Fibroblast of gingiva (primary cell): ENCODE data around the gene MRC2.

Experiments
- DNase-seq: peaks from one replicate; pipeline ENCODE4 v3.0.0-alpha.2; 2011; ENCODE audit warnings: low read depth

MRC2 gene

DNA sequence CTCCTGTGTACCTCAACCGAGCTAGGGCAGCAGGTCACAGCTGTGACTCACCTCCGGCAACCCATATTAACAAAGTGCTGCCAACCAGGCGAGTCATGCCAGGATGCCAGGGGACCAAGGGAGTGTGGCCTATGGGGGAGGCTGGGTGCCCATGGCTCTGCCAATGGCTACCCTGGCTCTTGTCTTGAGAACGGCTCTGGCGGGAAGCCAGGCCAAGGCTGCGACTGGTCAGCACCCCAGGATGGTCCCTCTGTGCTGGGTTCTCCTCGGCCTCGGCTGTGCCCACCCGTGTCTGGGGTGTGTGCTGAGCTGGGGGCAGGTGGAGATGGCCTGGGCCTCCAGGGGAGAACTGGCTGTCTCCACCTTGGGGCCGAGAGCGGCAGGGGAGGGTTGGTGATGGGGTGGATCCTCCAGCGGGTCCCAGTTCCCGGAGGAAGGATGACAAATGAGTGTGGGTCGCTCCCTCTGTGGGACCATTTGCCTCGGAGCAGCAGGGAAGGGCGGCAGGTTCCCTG is 75.8 kb downstream of the MRC2 start:
- DNase-seq, result no peak

GRCh38 chr17:62703776-62704380 is 76.4 kb downstream of the MRC2 start:
- peak; percentile 36 for DNase-seq

GRCh38 chr17:62704381-62704971 is 77.0 kb downstream of the MRC2 start:
- peak; percentile 64 for DNase-seq

DNA sequence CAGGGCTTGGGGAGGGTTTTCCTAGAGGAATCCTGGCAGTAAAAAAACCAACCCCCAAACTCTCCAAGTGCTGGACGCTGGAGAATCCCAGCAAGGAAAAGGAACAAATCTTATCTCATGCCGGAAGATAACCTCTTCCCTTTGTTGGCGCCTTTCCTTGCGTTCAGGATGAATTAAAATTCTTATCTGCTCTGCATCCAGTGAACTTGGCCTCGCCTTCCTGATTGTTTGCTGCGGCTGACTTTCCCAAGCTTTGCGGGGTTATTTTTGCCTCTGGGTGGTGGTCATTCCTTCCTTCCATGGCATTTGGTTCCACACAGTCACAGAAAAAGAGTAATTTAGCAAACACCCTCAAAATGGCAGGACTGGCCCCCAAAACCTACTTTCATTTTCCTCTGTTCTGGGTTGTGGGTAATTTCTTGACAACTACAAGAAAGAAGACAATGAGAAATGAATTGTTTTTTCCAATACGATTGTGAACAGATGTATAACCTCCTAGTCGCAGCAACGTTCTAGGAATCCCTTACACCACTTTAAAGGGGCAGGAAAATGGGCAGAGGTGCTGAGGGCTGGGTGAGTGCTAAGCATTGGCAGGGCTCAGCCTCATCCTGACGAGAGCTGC is 77.8 kb downstream of the MRC2 start:
- no peak for DNase-seq

GRCh38 chr17:62705778-62706597 is 78.5 kb downstream of the MRC2 start:
- no peak for DNase-seq

DNA sequence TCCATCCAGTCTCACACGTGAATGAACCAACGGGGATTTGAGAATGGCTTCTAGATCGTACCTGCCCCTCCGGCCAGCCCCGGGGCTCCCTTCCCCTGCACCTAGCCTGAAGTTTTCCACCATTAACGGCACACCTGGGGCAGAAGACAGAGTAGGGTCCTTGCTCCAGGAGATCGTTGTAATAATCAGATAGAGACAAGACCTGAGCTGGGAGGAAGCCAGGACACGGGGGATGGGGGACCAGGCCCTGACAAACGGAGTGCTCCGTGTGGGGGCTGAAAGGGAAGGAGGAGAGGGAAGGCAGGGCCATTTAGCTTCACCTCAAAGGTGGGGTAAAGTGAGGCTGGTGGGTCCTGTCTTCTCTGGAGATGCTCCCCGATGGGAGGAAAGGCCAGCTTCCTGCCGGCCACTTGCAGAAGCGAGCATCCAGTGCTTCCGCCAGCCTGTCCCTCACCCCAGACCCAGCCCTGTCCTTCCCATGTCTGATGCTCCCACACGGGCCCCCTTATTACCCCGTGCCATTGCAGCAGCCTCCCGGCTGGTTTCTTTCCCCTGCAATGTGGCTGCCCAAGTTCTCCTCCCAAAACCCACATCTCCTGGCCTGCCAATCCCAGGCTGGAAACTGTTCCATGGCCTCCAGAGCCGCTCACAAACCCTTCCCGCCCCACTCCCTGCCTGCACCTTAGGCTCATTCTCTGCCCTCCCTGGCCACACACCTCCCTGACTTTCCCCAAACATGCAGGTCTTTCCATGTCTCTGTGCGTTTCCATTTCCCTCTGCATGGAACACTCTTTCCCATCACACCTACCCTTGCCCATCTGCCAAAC is 79.3 kb downstream of the MRC2 start:
- DNase-seq, result no peak

GRCh38 chr17:62707425-62707739 is 79.9 kb downstream of the MRC2 start:
- DNase-seq, result no peak

DNA sequence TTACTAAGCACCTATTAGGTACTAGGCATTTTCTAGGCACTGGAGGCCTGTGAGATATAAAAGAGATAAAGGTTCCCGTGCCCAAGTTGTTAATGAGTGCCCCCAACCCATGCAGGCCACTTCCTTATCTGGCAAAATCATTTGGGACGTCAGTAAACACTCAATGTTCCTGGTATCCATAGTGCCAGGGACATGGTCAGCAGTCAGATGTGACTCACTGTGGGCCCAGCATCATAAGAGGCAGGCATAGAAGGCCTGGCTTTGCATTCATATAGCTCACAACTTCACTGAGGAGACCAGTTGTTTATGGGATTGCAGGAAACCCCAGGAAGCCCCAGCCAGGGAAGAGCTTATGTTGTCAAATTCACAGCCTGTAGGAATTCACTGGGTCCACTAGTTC is 81.1 kb downstream of the MRC2 start:
- DNase-seq, result no peak

DNA sequence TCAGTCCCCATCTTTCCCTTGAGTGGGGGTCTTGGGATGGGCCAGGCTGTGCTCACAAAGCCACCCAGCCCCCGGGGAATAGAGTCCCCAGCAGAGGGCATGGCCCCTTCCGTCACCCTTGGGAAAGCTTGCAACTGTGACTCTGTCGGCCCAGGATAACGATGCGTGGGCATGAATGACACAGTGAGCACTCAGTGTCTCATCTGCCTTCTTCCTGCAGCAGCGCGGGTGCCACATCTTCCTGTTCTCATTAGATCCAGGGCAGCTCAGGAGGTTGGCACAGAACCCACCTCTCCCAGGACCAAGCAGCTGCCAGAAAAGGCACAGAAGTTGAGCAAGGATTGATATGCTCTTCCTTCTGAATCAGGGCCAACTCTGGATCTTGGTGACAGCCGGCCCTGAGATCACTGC is 84.7 kb downstream of the MRC2 start:
- no peak for DNase-seq

DNA sequence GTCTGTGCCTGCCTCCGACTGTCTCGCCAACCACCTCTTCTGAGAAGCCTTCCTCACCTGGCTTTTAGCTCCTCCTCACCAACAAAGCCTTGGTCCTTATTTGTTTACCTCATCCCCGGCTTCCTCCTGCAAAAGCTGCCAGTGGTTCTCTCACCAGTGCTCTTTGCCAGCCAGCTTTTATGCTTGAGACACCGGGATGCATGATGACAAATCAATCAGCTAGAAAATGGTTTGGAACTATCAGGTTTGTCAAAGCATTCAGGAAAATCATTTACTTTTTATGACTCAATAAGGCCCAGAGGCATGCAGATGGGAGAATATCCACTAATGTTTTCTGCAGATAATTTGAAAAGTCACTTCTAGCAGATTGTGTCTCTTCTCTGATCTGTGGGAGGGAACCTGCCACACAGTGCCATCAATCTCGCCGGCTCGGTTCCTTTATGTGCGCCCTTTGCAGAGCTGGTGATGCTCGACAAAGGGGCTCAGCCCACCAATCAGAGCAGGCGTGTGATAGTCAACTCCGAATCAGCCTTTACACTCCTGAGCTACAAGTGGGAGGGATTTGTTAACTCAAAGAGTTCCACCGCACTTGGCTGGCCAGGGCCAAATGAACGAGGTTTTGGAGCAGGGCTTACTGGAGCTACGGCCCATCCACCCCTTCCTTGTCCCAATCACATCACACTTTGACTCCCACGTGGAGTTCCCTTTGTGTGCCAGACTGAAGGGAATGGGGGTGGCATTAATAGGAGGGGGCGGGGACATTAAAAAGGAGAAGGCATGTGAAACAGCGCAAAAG is 85.8 kb downstream of the MRC2 start:
- no peak for DNase-seq

- DNase-seq, result no peak
Measured at GRCh38 chr17:62714016-62714777, 86.7 kb downstream of the MRC2 start.

- DNase-seq, result no peak
Measured at GRCh38 chr17:62715882-62716390, 88.5 kb downstream of the MRC2 start.

DNA sequence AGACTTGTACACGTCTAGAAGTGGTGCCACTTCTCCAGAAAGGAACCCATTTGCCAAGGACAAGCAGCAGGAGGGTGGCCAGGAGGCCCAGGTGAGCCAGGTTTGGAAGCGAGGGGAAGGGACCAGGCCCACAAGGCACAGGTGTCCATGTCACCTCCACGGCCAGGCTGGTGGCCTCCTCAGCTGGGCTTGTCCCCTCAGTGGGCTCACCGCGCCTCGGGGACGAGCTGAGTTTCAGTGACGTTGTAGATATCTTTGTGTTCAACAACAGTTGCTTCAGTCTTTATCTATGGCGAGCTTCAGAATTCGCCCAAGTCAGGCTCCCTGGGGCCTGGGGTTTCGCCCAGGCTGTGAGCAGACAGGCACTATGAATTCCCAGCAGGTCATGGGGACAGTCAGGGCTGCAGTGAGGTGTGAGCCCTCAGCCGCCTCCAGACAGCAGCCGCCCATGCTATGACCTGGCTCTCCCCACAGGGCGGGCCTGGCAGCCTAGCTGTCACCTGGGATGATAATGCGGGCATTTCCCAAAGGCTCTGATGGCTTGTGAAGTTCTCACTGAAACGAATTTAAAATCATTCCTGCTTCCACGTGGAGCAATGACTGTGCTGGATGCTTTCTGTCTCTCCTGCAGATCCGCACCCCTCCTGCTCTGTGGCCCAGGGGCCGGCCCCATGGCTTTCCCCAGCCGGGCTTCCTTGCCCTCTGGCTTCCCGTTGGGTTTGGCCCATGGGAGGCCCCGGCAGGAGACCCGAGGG is 89.5 kb downstream of the MRC2 start:
- no peak for DNase-seq

DNA sequence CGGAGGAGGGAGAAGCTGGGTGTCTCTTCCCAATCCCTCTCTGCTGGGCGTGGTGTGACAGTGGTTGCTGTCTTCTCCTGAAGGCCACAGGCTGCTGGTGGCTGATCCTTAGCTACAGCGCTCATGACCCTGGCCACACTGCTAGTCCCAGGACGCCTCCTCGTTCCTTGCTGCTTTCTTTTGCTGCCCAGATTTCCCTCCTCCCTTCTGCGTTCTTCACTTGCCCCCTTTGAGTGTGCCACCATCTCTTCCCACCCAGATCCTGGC is 90.1 kb downstream of the MRC2 start:
- DNase-seq, result no peak

- no peak for DNase-seq
Measured at GRCh38 chr17:62717889-62718288, 90.4 kb downstream of the MRC2 start.

GRCh38 chr17:62718429-62718828 is 91.0 kb downstream of the MRC2 start:
- DNase-seq, result no peak

DNA sequence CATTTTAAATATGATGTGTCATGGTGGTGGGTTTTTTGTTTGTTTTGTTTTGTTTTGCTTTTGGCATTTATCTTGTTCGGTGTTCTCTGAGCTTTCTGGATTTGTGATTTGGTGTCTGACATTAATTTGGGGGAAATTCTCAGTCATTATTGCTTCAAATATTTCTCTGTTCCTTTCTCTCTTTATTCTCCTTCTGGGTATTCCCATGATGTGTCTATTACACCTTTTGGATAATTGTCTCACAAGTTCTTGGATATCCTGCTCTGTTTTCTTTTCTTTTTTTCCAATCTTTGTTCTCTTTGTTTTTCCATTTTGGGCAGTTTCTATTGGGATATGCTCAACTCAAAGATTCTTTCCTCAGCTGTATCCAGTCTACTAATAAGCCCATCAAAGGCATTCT is 92.1 kb downstream of the MRC2 start:
- DNase-seq, result no peak

GRCh38 chr17:62720126-62720850 is 92.8 kb downstream of the MRC2 start:
- DNase-seq, result no peak

- no peak for DNase-seq
Measured at GRCh38 chr17:62722625-62723024, 95.2 kb downstream of the MRC2 start.
